Measurements from ENCODE around the gene BNIP1.
A peak's percentile ranks its signal among the peaks of the same experiment; 100 is the strongest.

Gene BNIP1

GRCh38 chr5:173140769-173141168 lies 3.6 kb upstream of the BNIP1 start:
- Histone ChIP-seq H2AK5ac (ENCODE audit: low read length) (no peak overlapping the region), H3K14ac (ENCODE audit: low read length) (no peak overlapping the region), H3K4ac (ENCODE audit: low read depth, low read length) (no peak overlapping the region), H2AFZ (ENCODE audit: insufficient read depth, low read length, poor library complexity) (no peak overlapping the region), H3K9ac (ENCODE audit: low read length) (no peak overlapping the region), H3K36me3 (ENCODE audit: control insufficient read depth in 1 of 2, insufficient read depth in 2 of 2, low read length in 2 of 2) (no peaks in the 10 kb centered on the region), H2BK12ac (ENCODE audit: low read length) (no peak overlapping the region), H3K4me2 (ENCODE audit: low read length) (no peak overlapping the region), H4K91ac (ENCODE audit: low read depth, low read length) (no peak overlapping the region), H4K12ac (ENCODE audit: low read depth, low read length) (no peak overlapping the region), H3K23ac (ENCODE audit: low read length) (no peak overlapping the region), H3K18ac (ENCODE audit: low read length) (no peak overlapping the region), H2BK5ac (ENCODE audit: low read depth, low read length, poor library complexity) (no peak overlapping the region), H3K4me1 (ENCODE audit: control insufficient read depth in 1 of 2, insufficient read depth in 2 of 2, low read length in 2 of 2) (no peaks in the 10 kb centered on the region), H3K27me3 (ENCODE audit: insufficient read depth, low read length) (no peaks in the 10 kb centered on the region), H2BK120ac (ENCODE audit: insufficient read depth, low read length, poor library complexity) (no peak overlapping the region), H3K4me3 (ENCODE audit: low read depth, low read length) (no peak overlapping the region), H3K27ac (ENCODE audit: low read depth, low read length) (no peak overlapping the region), H3K9me3 (ENCODE audit: insufficient read depth, low read depth, low read length) (no peaks in the 10 kb centered on the region), H3K79me2 (ENCODE audit: control insufficient read depth, insufficient read depth, low read length, poor library complexity) (no peaks in the 10 kb centered on the region), H4K8ac (ENCODE audit: low read depth, low read length) (no peak overlapping the region), H3K79me1 (ENCODE audit: low read length) (peaks cover 2% of the 10 kb centered on the region)
- no peak for DNase-seq
- no CpG with 5 or more reads among the region's 4 CpGs for WGBS (ENCODE audit: extremely low coverage, insufficient coverage, insufficient read length)

- Histone ChIP-seq H4K91ac (ENCODE audit: low read depth, low read length) (no peak overlapping the region), H2BK12ac (ENCODE audit: low read length) (no peak overlapping the region), H3K4ac (ENCODE audit: low read depth, low read length) (no peak overlapping the region), H3K4me2 (ENCODE audit: low read length) (no peak overlapping the region), H3K18ac (ENCODE audit: low read length) (no peak overlapping the region), H3K4me3 (ENCODE audit: low read depth, low read length) (no peak overlapping the region), H4K8ac (ENCODE audit: low read depth, low read length) (peak overlapping the region; percentile 79), H2BK5ac (ENCODE audit: low read depth, low read length, poor library complexity) (no peak overlapping the region), H3K9me3 (ENCODE audit: insufficient read depth, low read depth, low read length) (no peaks in the 10 kb centered on the region), H3K23ac (ENCODE audit: low read length) (no peak overlapping the region), H4K12ac (ENCODE audit: low read depth, low read length) (peak overlapping the region; percentile 85), H3K4me1 (ENCODE audit: control insufficient read depth in 1 of 2, insufficient read depth in 2 of 2, low read length in 2 of 2) (no peaks in the 10 kb centered on the region), H3K27ac (ENCODE audit: low read depth, low read length) (no peak overlapping the region), H3K79me2 (ENCODE audit: control insufficient read depth, insufficient read depth, low read length, poor library complexity) (no peaks in the 10 kb centered on the region), H3K9ac (ENCODE audit: low read length) (no peak overlapping the region), H3K79me1 (ENCODE audit: low read length) (peaks cover 2% of the 10 kb centered on the region), H2AK5ac (ENCODE audit: low read length) (no peak overlapping the region), H3K36me3 (ENCODE audit: control insufficient read depth in 1 of 2, insufficient read depth in 2 of 2, low read length in 2 of 2) (no peaks in the 10 kb centered on the region), H3K14ac (ENCODE audit: low read length) (no peak overlapping the region), H3K27me3 (ENCODE audit: insufficient read depth, low read length) (no peaks in the 10 kb centered on the region), H2BK120ac (ENCODE audit: insufficient read depth, low read length, poor library complexity) (no peak overlapping the region), H2AFZ (ENCODE audit: insufficient read depth, low read length, poor library complexity) (no peak overlapping the region)
- no CpG with 5 or more reads among the region's 8 CpGs for WGBS (ENCODE audit: extremely low coverage, insufficient coverage, insufficient read length)
- no peak for DNase-seq
These were observed 764 bp upstream of the BNIP1 start for GRCh38 chr5:173143567-173143966.

DNA sequence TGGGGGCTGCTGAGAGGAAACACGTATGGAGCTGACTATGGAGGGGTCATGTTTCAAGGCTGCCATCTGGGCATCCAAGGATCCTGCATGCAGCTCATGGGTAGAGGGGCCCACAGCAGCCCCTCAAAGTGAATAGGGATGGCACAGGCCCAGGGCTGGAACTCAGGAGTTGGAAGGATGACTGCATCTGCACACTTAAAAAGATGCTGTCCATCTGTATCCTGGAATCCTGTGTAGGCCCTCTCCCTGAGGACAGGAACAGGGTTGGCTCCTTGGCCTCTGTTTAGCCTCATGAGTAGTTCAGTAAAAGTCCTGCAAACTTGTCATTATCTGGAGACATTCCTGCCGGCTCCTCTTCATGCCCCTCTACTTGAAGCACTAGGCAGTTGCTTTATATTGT lies 4.0 kb downstream of the BNIP1 start:
- no peak overlapping the region for H4K8ac ChIP-seq (ENCODE audit: low read depth, low read length)
- H3K14ac ChIP-seq (ENCODE audit: low read length), result no peak overlapping the region
- H2AK5ac ChIP-seq (ENCODE audit: low read length), result no peak overlapping the region
- H2BK12ac ChIP-seq (ENCODE audit: low read length), result no peak overlapping the region
- no peak overlapping the region for H3K27ac ChIP-seq (ENCODE audit: low read depth, low read length)
- H3K27me3 ChIP-seq (ENCODE audit: insufficient read depth, low read length), result no peaks in the 10 kb centered on the region
- DNase-seq, result no peak
- peaks cover 2% of the 10 kb centered on the region for H3K79me1 ChIP-seq (ENCODE audit: low read length)
- no peaks in the 10 kb centered on the region for H3K79me2 ChIP-seq (ENCODE audit: control insufficient read depth, insufficient read depth, low read length, poor library complexity)
- H2BK120ac ChIP-seq (ENCODE audit: insufficient read depth, low read length, poor library complexity), result no peak overlapping the region
- no peaks in the 10 kb centered on the region for H3K9me3 ChIP-seq (ENCODE audit: insufficient read depth, low read depth, low read length)
- H4K91ac ChIP-seq (ENCODE audit: low read depth, low read length), result no peak overlapping the region
- H3K18ac ChIP-seq (ENCODE audit: low read length), result no peak overlapping the region
- peaks cover 0 to 4% of the 10 kb centered on the region in 2 experiments for H3K36me3 ChIP-seq (ENCODE audit: control insufficient read depth in 1 of 2, insufficient read depth in 2 of 2, low read length in 2 of 2)
- H3K4me2 ChIP-seq (ENCODE audit: low read length), result no peak overlapping the region
- H3K9ac ChIP-seq (ENCODE audit: low read length), result no peak overlapping the region
- no peak overlapping the region for H3K4ac ChIP-seq (ENCODE audit: low read depth, low read length)
- H4K12ac ChIP-seq (ENCODE audit: low read depth, low read length), result no peak overlapping the region
- H2BK5ac ChIP-seq (ENCODE audit: low read depth, low read length, poor library complexity), result no peak overlapping the region
- H3K4me1 ChIP-seq (ENCODE audit: control insufficient read depth in 1 of 2, insufficient read depth in 2 of 2, low read length in 2 of 2), result no peaks in the 10 kb centered on the region
- H3K4me3 ChIP-seq (ENCODE audit: low read depth, low read length), result no peak overlapping the region
- H3K23ac ChIP-seq (ENCODE audit: low read length), result no peak overlapping the region
- H2AFZ ChIP-seq (ENCODE audit: insufficient read depth, low read length, poor library complexity), result no peak overlapping the region
- WGBS (ENCODE audit: extremely low coverage, insufficient coverage, insufficient read length), result no CpG with 5 or more reads among the region's 2 CpGs

- peaks cover 4 to 10% of the 10 kb centered on the region in 2 experiments for H3K36me3 ChIP-seq (ENCODE audit: control insufficient read depth in 1 of 2, insufficient read depth in 2 of 2, low read length in 2 of 2)
- H3K4me1 ChIP-seq (ENCODE audit: control insufficient read depth in 1 of 2, insufficient read depth in 2 of 2, low read length in 2 of 2), result no peaks in the 10 kb centered on the region
- H3K79me1 ChIP-seq (ENCODE audit: low read length), result no peaks in the 10 kb centered on the region
- no peak overlapping the region for H4K91ac ChIP-seq (ENCODE audit: low read depth, low read length)
- H3K23ac ChIP-seq (ENCODE audit: low read length), result no peak overlapping the region
- no CpG with 5 or more reads among the region's 5 CpGs for WGBS (ENCODE audit: extremely low coverage, insufficient coverage, insufficient read length)
- H3K4me2 ChIP-seq (ENCODE audit: low read length), result no peak overlapping the region
- no peak overlapping the region for H4K8ac ChIP-seq (ENCODE audit: low read depth, low read length)
- DNase-seq, result no peak
- no peak overlapping the region for H2BK12ac ChIP-seq (ENCODE audit: low read length)
- no peak overlapping the region for H4K12ac ChIP-seq (ENCODE audit: low read depth, low read length)
- H3K9me3 ChIP-seq (ENCODE audit: insufficient read depth, low read depth, low read length), result peaks cover 1% of the 10 kb centered on the region
- H2AFZ ChIP-seq (ENCODE audit: insufficient read depth, low read length, poor library complexity), result no peak overlapping the region
- no peaks in the 10 kb centered on the region for H3K79me2 ChIP-seq (ENCODE audit: control insufficient read depth, insufficient read depth, low read length, poor library complexity)
- no peak overlapping the region for H3K18ac ChIP-seq (ENCODE audit: low read length)
- H2BK5ac ChIP-seq (ENCODE audit: low read depth, low read length, poor library complexity), result no peak overlapping the region
- no peaks in the 10 kb centered on the region for H3K27me3 ChIP-seq (ENCODE audit: insufficient read depth, low read length)
- no peak overlapping the region for H3K27ac ChIP-seq (ENCODE audit: low read depth, low read length)
- H3K14ac ChIP-seq (ENCODE audit: low read length), result no peak overlapping the region
- H2BK120ac ChIP-seq (ENCODE audit: insufficient read depth, low read length, poor library complexity), result no peak overlapping the region
- no peak overlapping the region for H2AK5ac ChIP-seq (ENCODE audit: low read length)
- no peak overlapping the region for H3K4ac ChIP-seq (ENCODE audit: low read depth, low read length)
- no peak overlapping the region for H3K9ac ChIP-seq (ENCODE audit: low read length)
- no peak overlapping the region for H3K4me3 ChIP-seq (ENCODE audit: low read depth, low read length)
These were observed 8.2 kb downstream of the BNIP1 start for GRCh38 chr5:173152547-173152946.

Measured in trophoblast cell (in vitro differentiated cells and primary cell).